ENCODE measurements around the gene NMNAT3. TPM values are rescaled to one million over a fixed set of nuclear protein-coding genes. Genes with fewer than 3 reads are reported as not detected.

NMNAT3 gene
- polyA plus RNA-seq, 1 of the 3 experiments (the other 2 are of a cell fraction), result not detected

DNA sequence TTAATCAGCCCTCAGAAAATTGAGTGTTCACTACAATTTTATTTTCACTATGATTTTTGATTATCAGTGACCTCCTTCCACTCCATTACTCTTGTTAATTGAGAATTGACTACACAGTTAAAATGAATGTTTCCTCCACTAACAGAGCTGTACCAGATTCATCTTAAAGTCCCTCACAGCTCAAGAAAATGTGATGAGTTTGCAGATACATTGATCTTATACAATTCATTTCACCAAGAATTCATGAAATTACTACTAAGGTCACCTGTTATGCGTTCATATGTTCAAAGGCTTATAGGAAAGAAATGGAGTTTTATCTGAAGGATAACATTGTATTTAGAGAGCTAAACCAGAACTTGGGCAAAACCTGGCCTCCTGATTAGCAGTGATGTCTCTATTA lies 17.5 kb downstream of the NMNAT3 start:
- H4K20me1 ChIP-seq (ENCODE audit: insufficient read depth), result no peaks in the 10 kb centered on the region
- ChIA-PET POLR2A (no interaction called here), CTCF (interaction anchor here (1.3 kb wide), 1 partner anchor 839 kb away, joined by 4 read pairs; no protein-coding TSS in a partner anchor)
- H3K9me3 ChIP-seq, result no peaks in the 10 kb centered on the region
- no peaks in the 10 kb centered on the region for H3K9me2 ChIP-seq
- H3K36me3 ChIP-seq (replicated peaks in 1 of 2; ENCODE audit: control insufficient read depth in 1 of 2, insufficient read depth in 2 of 2, low read length in 1 of 2), result no peaks in the 10 kb centered on the region
- no peak overlapping the region for H3K4me3 ChIP-seq (ENCODE audit: low read depth in 2 of 2, low read length in 1 of 2)
- no peak overlapping the region for H2AFZ ChIP-seq (ENCODE audit: low read depth)
- no peak overlapping the region for H3K4me2 ChIP-seq
- DNase-seq, result no peak
- no peaks in the 10 kb centered on the region for H3F3A ChIP-seq (replicated peaks; ENCODE audit: insufficient read depth)
- TF ChIP-seq ELF1 (IDR thresholded peaks at IDR 0.05) (no peak), CHD2 (IDR thresholded peaks at IDR 0.05; ENCODE audit: low read length, partially characterized antibody) (no peak), TEAD4 (IDR thresholded peaks at IDR 0.05; ENCODE audit: borderline replicate concordance, insufficient read depth) (no peak), RFX5 (IDR thresholded peaks at IDR 0.05; ENCODE audit: low read length) (no peak), SIN3A (IDR thresholded peaks at IDR 0.05; ENCODE audit: borderline replicate concordance, low read depth, low read length) (no peak), NFIC (IDR thresholded peaks at IDR 0.05; ENCODE audit: borderline replicate concordance) (no peak), RAD21 (IDR thresholded peaks at IDR 0.05; ENCODE audit: low read length) (no peak), FOSL2 (IDR thresholded peaks at IDR 0.05; ENCODE audit: borderline replicate concordance, low read depth) (no peak), GABPA (IDR thresholded peaks at IDR 0.05; ENCODE audit: low read depth) (no peak), EP300 (IDR thresholded peaks at IDR 0.05; ENCODE audit: borderline replicate concordance in 1 of 2, low read depth in 1 of 2, low read length in 1 of 2) (no peak)
- TF ChIP-seq, protein P1, sequence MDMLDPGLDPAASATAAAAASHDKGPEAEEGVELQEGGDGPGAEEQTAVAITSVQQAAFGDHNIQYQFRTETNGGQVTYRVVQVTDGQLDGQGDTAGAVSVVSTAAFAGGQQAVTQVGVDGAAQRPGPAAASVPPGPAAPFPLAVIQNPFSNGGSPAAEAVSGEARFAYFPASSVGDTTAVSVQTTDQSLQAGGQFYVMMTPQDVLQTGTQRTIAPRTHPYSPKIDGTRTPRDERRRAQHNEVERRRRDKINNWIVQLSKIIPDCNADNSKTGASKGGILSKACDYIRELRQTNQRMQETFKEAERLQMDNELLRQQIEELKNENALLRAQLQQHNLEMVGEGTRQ (IDR thresholded peaks at IDR 0.05; ENCODE audit: borderline replicate concordance, low read depth, low read length), result no peak
- TF ChIP-seq, protein P2, sequence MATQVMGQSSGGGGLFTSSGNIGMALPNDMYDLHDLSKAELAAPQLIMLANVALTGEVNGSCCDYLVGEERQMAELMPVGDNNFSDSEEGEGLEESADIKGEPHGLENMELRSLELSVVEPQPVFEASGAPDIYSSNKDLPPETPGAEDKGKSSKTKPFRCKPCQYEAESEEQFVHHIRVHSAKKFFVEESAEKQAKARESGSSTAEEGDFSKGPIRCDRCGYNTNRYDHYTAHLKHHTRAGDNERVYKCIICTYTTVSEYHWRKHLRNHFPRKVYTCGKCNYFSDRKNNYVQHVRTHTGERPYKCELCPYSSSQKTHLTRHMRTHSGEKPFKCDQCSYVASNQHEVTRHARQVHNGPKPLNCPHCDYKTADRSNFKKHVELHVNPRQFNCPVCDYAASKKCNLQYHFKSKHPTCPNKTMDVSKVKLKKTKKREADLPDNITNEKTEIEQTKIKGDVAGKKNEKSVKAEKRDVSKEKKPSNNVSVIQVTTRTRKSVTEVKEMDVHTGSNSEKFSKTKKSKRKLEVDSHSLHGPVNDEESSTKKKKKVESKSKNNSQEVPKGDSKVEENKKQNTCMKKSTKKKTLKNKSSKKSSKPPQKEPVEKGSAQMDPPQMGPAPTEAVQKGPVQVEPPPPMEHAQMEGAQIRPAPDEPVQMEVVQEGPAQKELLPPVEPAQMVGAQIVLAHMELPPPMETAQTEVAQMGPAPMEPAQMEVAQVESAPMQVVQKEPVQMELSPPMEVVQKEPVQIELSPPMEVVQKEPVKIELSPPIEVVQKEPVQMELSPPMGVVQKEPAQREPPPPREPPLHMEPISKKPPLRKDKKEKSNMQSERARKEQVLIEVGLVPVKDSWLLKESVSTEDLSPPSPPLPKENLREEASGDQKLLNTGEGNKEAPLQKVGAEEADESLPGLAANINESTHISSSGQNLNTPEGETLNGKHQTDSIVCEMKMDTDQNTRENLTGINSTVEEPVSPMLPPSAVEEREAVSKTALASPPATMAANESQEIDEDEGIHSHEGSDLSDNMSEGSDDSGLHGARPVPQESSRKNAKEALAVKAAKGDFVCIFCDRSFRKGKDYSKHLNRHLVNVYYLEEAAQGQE (IDR thresholded peaks at IDR 0.05; ENCODE audit: low read depth, low read length), result no peak
- H3K79me2 ChIP-seq (ENCODE audit: insufficient read depth), result no peaks in the 10 kb centered on the region
- H3K27ac ChIP-seq (ENCODE audit: low read depth in 2 of 2, low read length in 1 of 2), result no peak overlapping the region
- no peaks in the 10 kb centered on the region for H3K27me3 ChIP-seq (ENCODE audit: insufficient read depth)
- 46% methylated on average over 1 of the region's 1 CpG for WGBS (ENCODE audit: low lambda C conversion rate)
- H3K9ac ChIP-seq, result no peak overlapping the region
- H3K4me1 ChIP-seq (ENCODE audit: control insufficient read depth in 1 of 2, insufficient read depth in 2 of 2, low read depth in 1 of 2, low read length in 1 of 2), result no peaks in the 10 kb centered on the region

DNA sequence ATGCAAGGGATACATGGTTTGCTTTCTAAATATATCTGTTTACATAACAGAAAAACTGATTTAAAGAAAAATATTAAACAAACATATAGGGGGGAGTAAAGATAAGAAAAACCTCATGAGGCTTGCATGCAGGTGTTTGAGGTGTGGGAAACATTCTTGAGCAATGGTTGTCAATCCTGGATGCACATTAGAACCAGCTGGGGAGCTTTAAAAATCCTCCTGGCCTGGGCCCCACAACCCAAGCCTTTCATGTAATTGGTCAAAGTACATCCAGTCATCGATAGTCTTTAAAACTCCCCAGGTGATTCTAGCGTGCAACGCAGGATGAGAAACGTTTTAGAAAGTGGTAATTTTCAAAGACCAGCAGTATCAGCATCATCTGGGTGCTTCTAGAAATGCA lies 18.3 kb downstream of the NMNAT3 start:
- Histone ChIP-seq H3K79me2 (ENCODE audit: insufficient read depth) (no peaks in the 10 kb centered on the region), H3F3A (replicated peaks; ENCODE audit: insufficient read depth) (no peaks in the 10 kb centered on the region), H3K9me2 (no peaks in the 10 kb centered on the region), H3K27me3 (ENCODE audit: insufficient read depth) (no peaks in the 10 kb centered on the region), H3K9me3 (no peaks in the 10 kb centered on the region), H3K4me1 (ENCODE audit: control insufficient read depth in 1 of 2, insufficient read depth in 2 of 2, low read depth in 1 of 2, low read length in 1 of 2) (no peaks in the 10 kb centered on the region), H4K20me1 (ENCODE audit: insufficient read depth) (no peaks in the 10 kb centered on the region), H2AFZ (ENCODE audit: low read depth) (no peak overlapping the region), H3K36me3 (replicated peaks in 1 of 2; ENCODE audit: control insufficient read depth in 1 of 2, insufficient read depth in 2 of 2, low read length in 1 of 2) (no peaks in the 10 kb centered on the region), H3K27ac (ENCODE audit: low read depth in 2 of 2, low read length in 1 of 2) (no peak overlapping the region), H3K9ac (no peak overlapping the region), H3K4me3 (ENCODE audit: low read depth in 2 of 2, low read length in 1 of 2) (no peak overlapping the region), H3K4me2 (no peak overlapping the region)
- CTCF ChIA-PET, result no interaction called here
- DNase-seq, result no peak
- POLR2A ChIA-PET, result no interaction called here
- WGBS (ENCODE audit: low lambda C conversion rate), result 58% methylated on average over 4 of the region's 4 CpGs
- TF ChIP-seq YY1 (IDR thresholded peaks at IDR 0.05; ENCODE audit: low read depth), result no peak
- TF ChIP-seq TEAD4 (IDR thresholded peaks at IDR 0.05; ENCODE audit: borderline replicate concordance, insufficient read depth), result no peak
- TF ChIP-seq NFIC (IDR thresholded peaks at IDR 0.05; ENCODE audit: borderline replicate concordance), result no peak
- TF ChIP-seq, protein P3, sequence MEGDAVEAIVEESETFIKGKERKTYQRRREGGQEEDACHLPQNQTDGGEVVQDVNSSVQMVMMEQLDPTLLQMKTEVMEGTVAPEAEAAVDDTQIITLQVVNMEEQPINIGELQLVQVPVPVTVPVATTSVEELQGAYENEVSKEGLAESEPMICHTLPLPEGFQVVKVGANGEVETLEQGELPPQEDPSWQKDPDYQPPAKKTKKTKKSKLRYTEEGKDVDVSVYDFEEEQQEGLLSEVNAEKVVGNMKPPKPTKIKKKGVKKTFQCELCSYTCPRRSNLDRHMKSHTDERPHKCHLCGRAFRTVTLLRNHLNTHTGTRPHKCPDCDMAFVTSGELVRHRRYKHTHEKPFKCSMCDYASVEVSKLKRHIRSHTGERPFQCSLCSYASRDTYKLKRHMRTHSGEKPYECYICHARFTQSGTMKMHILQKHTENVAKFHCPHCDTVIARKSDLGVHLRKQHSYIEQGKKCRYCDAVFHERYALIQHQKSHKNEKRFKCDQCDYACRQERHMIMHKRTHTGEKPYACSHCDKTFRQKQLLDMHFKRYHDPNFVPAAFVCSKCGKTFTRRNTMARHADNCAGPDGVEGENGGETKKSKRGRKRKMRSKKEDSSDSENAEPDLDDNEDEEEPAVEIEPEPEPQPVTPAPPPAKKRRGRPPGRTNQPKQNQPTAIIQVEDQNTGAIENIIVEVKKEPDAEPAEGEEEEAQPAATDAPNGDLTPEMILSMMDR (IDR thresholded peaks at IDR 0.05), result no peak
- TF ChIP-seq GATA2 (CRISPR knock-in tag; IDR thresholded peaks at IDR 0.05), result no peak
- no peak for TF ChIP-seq RAD21 (IDR thresholded peaks at IDR 0.05; ENCODE audit: low read length)
- TF ChIP-seq, protein P4, sequence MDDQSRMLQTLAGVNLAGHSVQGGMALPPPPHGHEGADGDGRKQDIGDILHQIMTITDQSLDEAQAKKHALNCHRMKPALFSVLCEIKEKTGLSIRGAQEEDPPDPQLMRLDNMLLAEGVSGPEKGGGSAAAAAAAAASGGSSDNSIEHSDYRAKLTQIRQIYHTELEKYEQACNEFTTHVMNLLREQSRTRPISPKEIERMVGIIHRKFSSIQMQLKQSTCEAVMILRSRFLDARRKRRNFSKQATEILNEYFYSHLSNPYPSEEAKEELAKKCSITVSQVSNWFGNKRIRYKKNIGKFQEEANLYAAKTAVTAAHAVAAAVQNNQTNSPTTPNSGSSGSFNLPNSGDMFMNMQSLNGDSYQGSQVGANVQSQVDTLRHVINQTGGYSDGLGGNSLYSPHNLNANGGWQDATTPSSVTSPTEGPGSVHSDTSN (IDR thresholded peaks at IDR 0.05), result no peak
- no peak for TF ChIP-seq MEF2A (IDR thresholded peaks at IDR 0.05; ENCODE audit: borderline replicate concordance, low read depth)
- no peak for TF ChIP-seq RXRA (IDR thresholded peaks at IDR 0.05; ENCODE audit: borderline replicate concordance, low read depth)
- TF ChIP-seq EP300 (IDR thresholded peaks at IDR 0.05; ENCODE audit: borderline replicate concordance in 1 of 2, low read depth in 1 of 2, low read length in 1 of 2), result no peak
- TF ChIP-seq, protein P1 (IDR thresholded peaks at IDR 0.05; ENCODE audit: borderline replicate concordance, low read depth, low read length), result no peak
- no peak for TF ChIP-seq RFX5 (IDR thresholded peaks at IDR 0.05; ENCODE audit: low read length)
- no peak for TF ChIP-seq FOXJ3 (CRISPR knock-in tag; IDR thresholded peaks at IDR 0.05)
- no peak for TF ChIP-seq FOXM1 (IDR thresholded peaks at IDR 0.05; ENCODE audit: low read depth)
